ENCODE results near the gene TXNDC17.
A peak's percentile ranks its signal among the peaks of the same experiment; 100 is the strongest.
"Not testable (repeated sequence)": the region's sequence is repeated elsewhere in the genome, so short reads cannot be mapped to it uniquely, and the experiment has no call there.

Gene TXNDC17

GRCh38 chr17:6661464-6661848, 20.6 kb downstream of the TXNDC17 start:
- DNase-seq (ENCODE audit: low read depth), result no peak

DNA sequence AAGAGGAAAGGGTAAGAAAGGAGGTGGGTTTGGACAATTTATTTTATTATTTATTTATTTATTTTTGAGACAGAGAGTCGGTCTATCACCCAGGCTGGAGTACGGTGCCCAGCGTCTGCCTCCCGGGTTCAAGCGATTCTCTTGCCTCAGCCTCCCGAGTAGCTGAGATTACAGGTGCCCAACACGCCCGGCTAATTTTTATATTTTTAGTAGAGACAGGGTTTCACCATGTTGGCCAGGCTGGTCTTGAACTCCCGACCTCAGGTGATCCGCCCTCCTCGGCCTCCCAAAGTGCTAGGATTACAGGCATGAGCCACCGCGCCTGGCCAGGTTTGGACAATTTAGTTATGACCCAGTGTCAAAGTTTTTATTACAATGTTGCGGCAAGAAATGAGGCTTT, 22.3 kb downstream of the TXNDC17 start:
- not testable (repeated sequence) for DNase-seq (ENCODE audit: low read depth)

DNA sequence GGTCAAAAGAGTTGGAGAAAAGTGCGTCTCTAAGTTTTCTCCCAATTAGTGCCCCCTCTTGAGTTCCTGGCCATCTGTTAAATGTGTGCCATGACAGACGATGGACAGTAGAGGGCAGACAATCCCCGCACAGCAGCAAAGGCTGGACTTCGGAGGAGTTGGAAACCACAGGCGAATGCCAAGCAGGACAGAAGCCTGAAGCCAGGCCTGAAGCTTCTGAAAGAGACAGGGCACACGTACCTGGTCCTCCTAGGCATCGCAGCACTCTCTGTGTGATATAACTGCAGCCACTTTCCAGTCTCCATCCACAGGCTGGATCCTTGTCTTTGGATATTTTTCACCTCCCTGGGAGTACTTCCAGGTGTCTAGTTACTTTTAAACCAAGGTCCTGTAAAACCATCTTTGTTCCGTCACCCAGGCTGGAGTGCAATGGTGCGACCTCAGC, 25.2 kb downstream of the TXNDC17 start:
- DNase-seq (ENCODE audit: low read depth), result peak; percentile 80

DNA sequence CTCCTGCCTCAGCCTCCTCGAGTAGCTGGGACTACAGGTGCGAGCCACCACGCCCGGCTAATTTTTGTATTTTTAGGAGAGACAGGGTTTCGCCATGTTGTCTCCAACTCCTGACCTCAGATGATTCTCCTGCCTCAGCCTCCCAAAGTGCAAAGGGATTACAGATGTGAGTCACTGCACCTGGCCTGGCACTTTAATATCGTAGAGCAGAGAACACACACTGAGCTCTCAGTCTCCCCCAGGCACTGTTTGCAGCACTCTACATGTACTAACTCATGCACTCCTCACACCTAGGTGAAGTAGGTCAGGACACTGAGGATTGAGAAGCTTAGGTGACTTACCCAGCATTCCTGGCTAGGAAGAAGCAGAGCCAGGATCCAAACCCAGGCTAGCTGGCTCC, 25.7 kb downstream of the TXNDC17 start:
- DNase-seq (ENCODE audit: low read depth), result no peak

DNA sequence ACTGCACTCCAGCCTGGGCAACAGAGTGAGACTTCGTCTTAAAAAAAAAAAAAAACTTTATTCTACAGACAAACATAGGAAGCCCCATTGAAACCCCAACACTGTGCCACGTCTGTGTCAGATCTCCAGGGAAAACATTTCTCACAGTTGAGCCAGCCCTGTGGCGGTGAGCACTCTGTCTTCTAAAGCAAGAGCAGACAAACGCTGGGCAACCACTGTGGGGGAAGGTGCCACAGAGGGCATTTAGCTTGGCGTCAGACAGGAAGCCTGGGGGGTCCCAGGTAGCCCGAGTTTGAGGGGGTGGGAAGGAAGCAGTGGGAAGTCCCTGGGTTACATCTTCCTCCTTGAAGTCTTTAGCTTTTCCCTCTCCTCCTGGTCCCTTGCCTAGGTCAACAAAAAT, 26.7 kb downstream of the TXNDC17 start:
- no peak for DNase-seq (ENCODE audit: low read depth)

DNA sequence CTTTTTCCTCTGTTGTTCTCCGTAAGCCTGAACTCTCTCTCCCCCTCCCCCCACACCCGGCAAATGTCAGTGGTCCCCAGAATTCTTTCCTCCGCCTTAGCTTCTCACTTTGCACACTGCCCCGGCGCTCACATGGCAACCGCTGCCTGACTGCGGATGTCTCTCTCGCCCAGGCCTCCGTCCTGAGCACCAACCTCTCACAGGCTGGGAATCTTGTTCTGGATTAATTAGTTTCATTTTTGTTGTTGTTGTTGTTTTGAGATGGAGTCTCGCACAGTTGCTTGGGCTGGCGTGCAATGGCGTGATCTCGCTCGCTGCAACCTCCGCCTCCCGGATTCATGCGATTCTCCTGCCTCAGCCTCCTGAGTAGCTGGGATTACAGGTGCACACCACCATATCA, 27.4 kb downstream of the TXNDC17 start:
- DNase-seq (ENCODE audit: low read depth), result no peak

DNA sequence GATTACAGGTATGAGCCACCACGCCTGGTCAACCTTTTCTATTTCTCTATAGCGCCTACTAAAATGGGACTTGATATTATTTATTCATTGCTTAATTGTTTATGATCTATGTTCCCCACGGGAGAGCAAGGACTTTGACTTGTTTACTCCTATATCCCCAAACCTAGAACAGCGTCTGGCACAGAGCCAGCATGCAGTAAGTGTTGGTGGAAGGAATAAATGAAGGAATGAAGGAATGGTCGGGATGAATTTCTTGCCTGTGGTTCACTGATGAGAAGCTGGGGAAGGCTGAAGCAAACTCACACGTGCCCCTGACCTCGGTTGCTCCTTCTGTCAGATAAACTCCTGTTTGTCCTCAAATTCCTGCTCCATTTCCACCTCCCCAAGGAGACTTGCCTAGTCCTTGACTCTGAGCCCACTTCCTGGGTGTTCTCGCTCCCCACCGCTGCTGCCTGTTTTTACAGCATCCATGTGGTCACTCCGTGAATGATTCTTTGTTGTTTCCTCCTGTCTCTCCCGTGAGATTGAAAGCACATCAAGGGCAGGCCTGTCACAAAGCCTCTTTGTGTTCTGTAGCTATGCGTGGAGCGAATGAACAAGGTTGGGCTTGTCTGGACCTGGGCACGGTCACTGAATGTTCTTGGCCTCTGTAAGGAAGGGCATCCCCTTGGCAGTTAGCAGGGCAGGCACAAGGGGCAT, 28.0 kb downstream of the TXNDC17 start:
- DNase-seq (ENCODE audit: low read depth), result no peak

DNA sequence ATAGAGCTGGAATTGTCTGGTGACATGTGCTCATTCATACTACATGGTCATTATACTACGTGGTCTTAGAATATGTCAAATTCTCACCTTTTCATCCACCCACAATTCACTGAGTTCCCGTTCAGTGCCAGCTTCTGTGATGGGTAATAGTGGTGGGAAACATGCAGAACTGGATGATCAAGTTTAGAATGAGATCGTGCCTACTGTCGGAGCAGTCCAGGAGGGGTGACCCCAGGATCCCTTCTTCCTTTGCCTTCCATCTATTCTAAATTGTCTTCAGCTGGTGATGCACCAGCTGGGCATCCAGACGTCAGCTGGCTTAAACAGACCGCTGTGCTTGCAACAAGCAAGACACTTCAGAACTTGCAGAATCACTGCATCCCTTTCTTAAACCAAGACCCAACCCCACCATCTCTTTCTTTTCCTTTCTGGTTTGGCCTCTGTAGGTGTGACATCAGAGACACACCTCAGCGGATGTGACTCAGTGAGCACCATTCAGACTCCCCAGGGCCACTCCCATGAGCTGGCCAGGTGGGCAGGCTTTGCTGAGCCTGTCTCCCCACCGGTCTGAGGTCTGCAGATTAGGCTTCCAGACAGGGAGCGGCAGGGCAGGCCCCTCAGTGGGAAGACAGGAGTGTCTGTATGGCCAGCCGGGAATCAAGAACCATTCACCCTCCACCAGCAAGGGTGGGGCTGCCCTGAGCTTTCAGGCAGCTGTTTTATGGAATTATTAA, 28.8 kb downstream of the TXNDC17 start:
- no peak for DNase-seq (ENCODE audit: low read depth)

GRCh38 chr17:6670571-6670970, 29.7 kb downstream of the TXNDC17 start:
- DNase-seq (ENCODE audit: low read depth), result no peak

DNA sequence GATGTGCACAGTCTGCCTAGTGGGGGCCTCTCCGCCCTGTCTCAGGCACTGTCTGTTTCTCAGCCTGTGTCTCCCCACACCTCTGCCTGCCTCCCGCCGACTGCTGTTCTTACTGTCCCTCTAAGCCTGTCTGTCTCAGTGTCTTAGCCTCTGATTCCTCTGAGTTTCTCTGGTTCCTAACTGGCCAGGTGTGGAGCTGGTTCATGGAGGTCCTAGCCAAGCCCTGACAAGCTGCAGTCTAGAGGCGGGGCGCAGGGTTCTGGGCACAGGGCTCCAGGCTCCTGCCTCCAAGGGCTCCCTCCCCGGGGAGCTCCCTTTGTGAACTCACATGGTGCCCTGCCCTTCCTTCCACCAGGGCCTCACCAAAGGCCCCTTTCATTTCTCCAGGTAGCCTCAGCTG, 30.1 kb downstream of the TXNDC17 start:
- DNase-seq (ENCODE audit: low read depth), result no peak

DNA sequence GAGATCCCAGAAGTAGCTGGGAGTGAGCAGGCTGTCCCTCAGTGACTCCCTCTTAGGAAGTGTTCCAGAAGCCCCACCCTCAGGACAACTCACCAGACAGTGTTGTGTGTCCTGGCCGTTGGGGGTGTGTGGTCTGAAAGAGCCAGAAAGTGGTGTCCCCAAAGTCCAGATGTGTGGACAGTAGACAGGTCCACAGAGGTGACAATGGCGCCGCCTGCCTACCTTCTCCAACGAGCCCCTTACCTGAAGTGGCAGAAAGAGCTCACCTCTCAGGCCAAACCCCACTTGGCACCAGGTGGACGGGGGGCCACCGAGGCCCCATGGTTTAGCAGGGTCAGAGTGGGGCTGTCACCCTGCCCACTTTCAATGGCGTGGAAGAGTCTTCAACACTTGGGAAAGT, 30.6 kb downstream of the TXNDC17 start:
- no peak for DNase-seq (ENCODE audit: low read depth)

GRCh38 chr17:6674586-6674985, 33.7 kb downstream of the TXNDC17 start:
- no peak for DNase-seq (ENCODE audit: low read depth)

- DNase-seq (ENCODE audit: low read depth), result no peak
Observed at GRCh38 chr17:6675201-6675825, 34.5 kb downstream of the TXNDC17 start.

DNA sequence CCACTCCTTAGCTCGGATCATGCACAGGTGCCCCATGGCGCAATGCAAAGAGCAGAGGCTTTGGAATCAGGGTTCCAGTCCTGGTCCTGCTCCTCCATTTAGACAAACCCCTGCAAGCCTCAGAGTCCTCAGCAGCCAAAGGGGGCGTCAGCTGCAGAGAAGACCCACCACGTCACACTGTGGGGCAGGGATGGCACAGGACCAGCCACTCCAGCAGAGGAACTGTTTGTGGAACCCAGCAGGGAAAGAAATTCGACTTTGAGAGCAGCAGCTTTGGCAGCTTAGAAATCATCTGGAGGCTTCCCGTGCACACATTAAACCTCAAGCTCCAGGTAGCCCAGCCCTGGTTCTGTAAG, 35.9 kb downstream of the TXNDC17 start:
- no peak for DNase-seq (ENCODE audit: low read depth)

- no peak for DNase-seq (ENCODE audit: low read depth)
Observed at GRCh38 chr17:6677158-6677831, 36.4 kb downstream of the TXNDC17 start.

DNA sequence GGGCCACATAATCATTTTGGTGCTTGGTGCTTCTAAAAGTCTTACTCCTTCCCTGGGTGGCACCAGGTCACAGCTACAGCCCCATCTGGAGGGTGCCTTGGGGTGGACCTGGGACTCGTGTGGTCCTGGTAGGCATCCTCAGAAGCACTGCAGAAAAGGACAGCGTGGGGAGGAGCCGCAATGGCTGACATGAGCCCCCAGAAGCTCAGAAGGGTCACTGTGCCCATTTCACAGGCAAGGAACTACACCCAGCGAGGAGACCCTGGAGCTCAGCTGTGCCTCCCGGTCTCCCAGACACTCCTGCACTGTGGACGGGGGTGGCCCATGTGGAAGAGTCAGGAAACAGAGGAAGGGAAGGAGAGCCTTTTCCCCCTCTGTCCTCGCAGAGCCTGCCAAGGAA, 37.1 kb downstream of the TXNDC17 start:
- DNase-seq (ENCODE audit: low read depth), result no peak

DNA sequence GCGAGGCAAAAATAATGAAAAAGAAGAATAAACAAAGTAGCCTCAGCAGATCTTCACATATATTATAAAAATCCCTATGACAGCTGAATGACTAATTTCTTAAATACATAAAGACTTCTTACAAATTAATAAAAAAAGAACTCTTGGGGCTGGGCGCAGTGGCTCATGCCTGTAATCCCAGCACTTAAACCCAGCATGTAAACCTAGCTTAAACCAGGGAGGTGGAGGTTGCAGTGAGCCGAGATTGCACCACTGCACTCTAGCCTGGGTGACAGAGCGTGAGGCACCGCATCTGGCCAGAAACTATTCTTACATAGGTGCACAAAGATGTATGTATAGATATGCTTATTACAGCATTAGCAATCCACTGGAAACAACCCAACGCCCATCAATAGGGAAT, 38.4 kb downstream of the TXNDC17 start:
- no peak for DNase-seq (ENCODE audit: low read depth)

GRCh38 chr17:6681176-6681575, 40.3 kb downstream of the TXNDC17 start:
- DNase-seq (ENCODE audit: low read depth), result no peak

GRCh38 chr17:6681671-6682070, 40.8 kb downstream of the TXNDC17 start:
- no peak for DNase-seq (ENCODE audit: low read depth)

DNA sequence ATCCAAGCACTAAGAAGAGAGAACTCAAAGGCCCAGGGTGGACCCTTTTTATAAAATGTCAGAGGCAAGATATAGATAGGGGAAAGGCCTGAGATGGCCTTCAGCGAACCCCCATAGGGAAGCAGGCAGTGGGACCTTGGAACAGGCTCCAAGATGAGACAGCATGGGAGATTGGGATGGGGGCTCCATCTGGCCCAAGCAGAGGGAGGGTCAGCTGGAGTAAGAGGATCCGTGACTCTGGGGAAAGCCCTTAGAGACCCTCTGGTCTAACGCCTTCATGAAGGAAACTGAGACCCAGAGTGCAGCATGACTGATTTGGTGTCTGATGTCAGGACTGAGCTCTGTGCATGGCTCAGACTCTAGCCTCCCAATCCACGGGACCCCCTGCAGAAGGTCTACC, 41.5 kb downstream of the TXNDC17 start:
- no peak for DNase-seq (ENCODE audit: low read depth)

DNA sequence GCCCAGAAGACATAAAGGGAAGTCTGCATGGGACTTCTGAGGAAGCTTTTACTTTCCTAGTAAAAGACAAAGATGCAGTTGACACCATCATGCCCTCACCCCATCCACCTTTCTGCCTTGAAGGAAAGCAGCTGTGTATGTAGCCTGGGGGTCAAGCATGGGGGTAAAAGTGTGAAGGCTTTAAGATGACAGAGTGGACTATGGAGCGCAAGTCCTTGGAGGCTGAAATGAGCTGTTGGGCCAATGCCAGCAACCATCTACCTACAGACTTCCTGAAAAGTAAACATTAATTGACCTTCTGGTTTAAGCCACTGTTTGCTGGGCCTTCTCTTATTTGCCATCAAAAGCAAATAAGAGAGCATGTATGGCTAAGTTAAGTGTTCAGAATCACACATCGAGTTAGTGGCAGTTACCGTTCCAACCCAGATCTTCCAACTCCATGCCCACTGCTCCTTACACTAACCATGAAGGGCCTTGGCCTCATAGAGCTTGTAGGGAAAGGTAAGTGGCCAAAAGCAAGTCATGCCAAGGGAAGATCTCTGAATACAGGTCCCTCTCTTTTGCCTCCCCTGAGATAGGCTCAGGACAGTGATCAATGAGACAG, 42.3 kb downstream of the TXNDC17 start:
- DNase-seq (ENCODE audit: low read depth), result no peak

DNA sequence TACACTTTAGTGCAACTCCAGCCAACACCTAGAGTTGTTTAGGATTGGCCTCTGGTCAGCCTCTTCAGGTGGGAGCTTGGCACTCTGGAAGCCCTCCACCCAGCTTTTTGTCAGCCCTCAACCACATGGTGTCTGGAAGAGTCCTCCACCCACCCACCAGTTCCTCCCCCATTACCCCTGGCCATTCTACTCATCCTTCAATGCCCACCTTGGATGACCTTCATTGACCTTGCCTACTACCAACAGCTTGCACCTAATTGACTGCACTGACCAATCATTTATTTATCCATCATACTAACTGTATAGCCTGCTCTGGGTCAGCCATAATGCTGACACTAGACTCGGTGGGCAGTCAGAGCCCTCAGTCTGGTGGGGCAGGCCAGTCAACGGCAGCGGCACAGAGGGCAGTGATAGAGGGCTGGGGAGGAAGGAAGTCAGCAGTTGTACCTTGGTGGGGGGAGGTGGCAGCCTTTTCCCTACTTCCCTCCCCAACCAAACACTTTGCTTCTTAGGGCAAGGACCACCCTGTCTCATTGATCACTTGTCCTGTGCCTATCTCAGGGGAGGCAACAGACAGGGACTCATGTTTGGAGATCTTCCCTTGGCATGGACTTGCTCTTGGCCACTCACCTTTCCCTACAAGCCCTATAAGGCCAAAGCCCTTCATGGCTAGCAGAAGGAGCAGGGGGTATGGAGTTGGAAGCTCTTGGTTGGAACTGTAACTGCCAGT, 43.0 kb downstream of the TXNDC17 start:
- no peak for DNase-seq (ENCODE audit: low read depth)

Measured in fibroblast of the conjunctiva (primary cell).